ENCODE data around the gene ZFYVE19. TPM values are rescaled to one million over a fixed set of nuclear protein-coding genes. Genes with fewer than 3 reads are reported as not detected.

The ZFYVE19 gene
- total RNA-seq, 4 donors from 2014 or later, result 61.2 to 91.6 (median 69.9) TPM

GRCh38 chr15:40803076-40803475 lies 3.8 kb upstream of the ZFYVE19 start:
- TF ChIP-seq, protein P1, sequence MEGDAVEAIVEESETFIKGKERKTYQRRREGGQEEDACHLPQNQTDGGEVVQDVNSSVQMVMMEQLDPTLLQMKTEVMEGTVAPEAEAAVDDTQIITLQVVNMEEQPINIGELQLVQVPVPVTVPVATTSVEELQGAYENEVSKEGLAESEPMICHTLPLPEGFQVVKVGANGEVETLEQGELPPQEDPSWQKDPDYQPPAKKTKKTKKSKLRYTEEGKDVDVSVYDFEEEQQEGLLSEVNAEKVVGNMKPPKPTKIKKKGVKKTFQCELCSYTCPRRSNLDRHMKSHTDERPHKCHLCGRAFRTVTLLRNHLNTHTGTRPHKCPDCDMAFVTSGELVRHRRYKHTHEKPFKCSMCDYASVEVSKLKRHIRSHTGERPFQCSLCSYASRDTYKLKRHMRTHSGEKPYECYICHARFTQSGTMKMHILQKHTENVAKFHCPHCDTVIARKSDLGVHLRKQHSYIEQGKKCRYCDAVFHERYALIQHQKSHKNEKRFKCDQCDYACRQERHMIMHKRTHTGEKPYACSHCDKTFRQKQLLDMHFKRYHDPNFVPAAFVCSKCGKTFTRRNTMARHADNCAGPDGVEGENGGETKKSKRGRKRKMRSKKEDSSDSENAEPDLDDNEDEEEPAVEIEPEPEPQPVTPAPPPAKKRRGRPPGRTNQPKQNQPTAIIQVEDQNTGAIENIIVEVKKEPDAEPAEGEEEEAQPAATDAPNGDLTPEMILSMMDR (IDR thresholded peaks at IDR 0.05), result no peak
- TF ChIP-seq POLR2AphosphoS5 (IDR thresholded peaks at IDR 0.05) (no peak), EP300 (IDR thresholded peaks at IDR 0.05; ENCODE audit: low read depth) (no peak), POLR2A (IDR thresholded peaks at IDR 0.05) (no peak)
- H3K4me3 ChIP-seq, result no peak overlapping the region
- peaks cover 5 to 39% (median 12%) of the 10 kb centered on the region in 4 donors for H3K4me1 ChIP-seq
- intact Hi-C loops (cut with DNase I; ENCODE audit: low total_unique reads), result no loop called here
- H3K9me3 ChIP-seq, result no peaks in the 10 kb centered on the region
- no peaks in the 10 kb centered on the region for H3K36me3 ChIP-seq
- H3K27me3 ChIP-seq, result no peaks in the 10 kb centered on the region
- no peak for DNase-seq
- no peak overlapping the region for H3K27ac ChIP-seq
- in situ Hi-C loops (cut with MboI; ENCODE audit: low pct_ligation_motif_present in 1 of 4, low pct_unique_long_range_greater_than_20kb in 1 of 4, low sequenced_read_pairs in 3 of 4), result no loop called here
- WGBS, 2 donors (ENCODE audit: low coverage in 1 of 2), result 80 to 94% methylated on average over 2 of the region's 2 CpGs

GRCh38 chr15:40803688-40804087 lies 3.2 kb upstream of the ZFYVE19 start:
- no peaks in the 10 kb centered on the region for H3K36me3 ChIP-seq
- H3K9me3 ChIP-seq, result no peaks in the 10 kb centered on the region
- TF ChIP-seq, protein P1 (IDR thresholded peaks at IDR 0.05), result no peak
- no peaks in the 10 kb centered on the region for H3K27me3 ChIP-seq
- WGBS, 2 donors (ENCODE audit: low coverage in 1 of 2), result 64 to 70% methylated on average over 1 of the region's 1 CpG
- no peak overlapping the region for H3K4me3 ChIP-seq
- no peak for DNase-seq
- H3K27ac ChIP-seq, result no peak overlapping the region
- intact Hi-C loops (cut with DNase I; ENCODE audit: low total_unique reads), result no loop called here
- H3K4me1 ChIP-seq, result peaks cover 5 to 41% (median 18%) of the 10 kb centered on the region in 4 donors
- in situ Hi-C loops (cut with MboI; ENCODE audit: low pct_ligation_motif_present in 1 of 4, low pct_unique_long_range_greater_than_20kb in 1 of 4, low sequenced_read_pairs in 3 of 4), result no loop called here

GRCh38 chr15:40806672-40807027 lies 239 bp upstream of the ZFYVE19 start:
- intact Hi-C loops (cut with DNase I; ENCODE audit: low total_unique reads), result loop anchor here (2.0 kb wide), 1 partner anchor 52 kb away; the partner anchor contains the start of gene RMDN3
- Histone ChIP-seq H3K4me3 (peak overlapping the region; percentile 63 to 95 (median 92)), H3K4me1 (peaks cover 5 to 42% (median 21%) of the 10 kb centered on the region in 4 donors), H3K9me3 (no peaks in the 10 kb centered on the region), H3K36me3 (no peaks in the 10 kb centered on the region), H3K27ac (peak overlapping the region; percentile 96 to 99 (median 98)), H3K27me3 (no peaks in the 10 kb centered on the region)
- 0% methylated on average over 2 of the region's 2 CpGs for WGBS, 2 donors (ENCODE audit: low coverage in 1 of 2)
- in situ Hi-C loops (cut with MboI; ENCODE audit: low pct_ligation_motif_present in 1 of 4, low pct_unique_long_range_greater_than_20kb in 1 of 4, low sequenced_read_pairs in 3 of 4), result no loop called here
- no peak for TF ChIP-seq POLR2AphosphoS5 (IDR thresholded peaks at IDR 0.05)
- TF ChIP-seq, protein P1 (IDR thresholded peaks at IDR 0.05), result no peak
- TF ChIP-seq POLR2A (IDR thresholded peaks at IDR 0.05), result no peak
- TF ChIP-seq EP300 (IDR thresholded peaks at IDR 0.05; ENCODE audit: low read depth), result no peak
- DNase-seq, result no peak

GRCh38 chr15:40807888-40808461 lies 1.1 kb downstream of the ZFYVE19 start:
- Histone ChIP-seq H3K27me3 (no peaks in the 10 kb centered on the region), H3K27ac (peak overlapping the region; percentile 96 to 99 (median 98)), H3K9me3 (no peaks in the 10 kb centered on the region), H3K36me3 (no peaks in the 10 kb centered on the region), H3K4me1 (peaks cover 5 to 42% (median 21%) of the 10 kb centered on the region in 4 donors), H3K4me3 (peak overlapping the region; percentile 62 to 95 (median 92))
- intact Hi-C loops (cut with DNase I; ENCODE audit: low total_unique reads) (loop anchor here (2.0 kb wide), 1 partner anchor 53 kb away; the partner anchor contains the start of gene RMDN3), in situ Hi-C loops (cut with MboI; ENCODE audit: low pct_ligation_motif_present in 1 of 4, low pct_unique_long_range_greater_than_20kb in 1 of 4, low sequenced_read_pairs in 3 of 4) (no loop called here)
- 9 to 12% methylated on average over 12 to 19 of the region's 19 CpGs for WGBS, 2 donors (ENCODE audit: low coverage in 1 of 2)
- no peak for DNase-seq
- no peak for TF ChIP-seq POLR2A (IDR thresholded peaks at IDR 0.05)
- TF ChIP-seq, protein P1 (IDR thresholded peaks at IDR 0.05), result no peak
- TF ChIP-seq EP300 (IDR thresholded peaks at IDR 0.05; ENCODE audit: low read depth), result no peak

Data from transverse colon (tissue), 4 donors.